Measurements from ENCODE around the gene ETDA. TPM values are rescaled to one million over a fixed set of nuclear protein-coding genes. Genes with fewer than 3 reads are reported as not detected.

Gene ETDA
- total RNA-seq, 2 experiments from 2014 or later = not detected

DNA sequence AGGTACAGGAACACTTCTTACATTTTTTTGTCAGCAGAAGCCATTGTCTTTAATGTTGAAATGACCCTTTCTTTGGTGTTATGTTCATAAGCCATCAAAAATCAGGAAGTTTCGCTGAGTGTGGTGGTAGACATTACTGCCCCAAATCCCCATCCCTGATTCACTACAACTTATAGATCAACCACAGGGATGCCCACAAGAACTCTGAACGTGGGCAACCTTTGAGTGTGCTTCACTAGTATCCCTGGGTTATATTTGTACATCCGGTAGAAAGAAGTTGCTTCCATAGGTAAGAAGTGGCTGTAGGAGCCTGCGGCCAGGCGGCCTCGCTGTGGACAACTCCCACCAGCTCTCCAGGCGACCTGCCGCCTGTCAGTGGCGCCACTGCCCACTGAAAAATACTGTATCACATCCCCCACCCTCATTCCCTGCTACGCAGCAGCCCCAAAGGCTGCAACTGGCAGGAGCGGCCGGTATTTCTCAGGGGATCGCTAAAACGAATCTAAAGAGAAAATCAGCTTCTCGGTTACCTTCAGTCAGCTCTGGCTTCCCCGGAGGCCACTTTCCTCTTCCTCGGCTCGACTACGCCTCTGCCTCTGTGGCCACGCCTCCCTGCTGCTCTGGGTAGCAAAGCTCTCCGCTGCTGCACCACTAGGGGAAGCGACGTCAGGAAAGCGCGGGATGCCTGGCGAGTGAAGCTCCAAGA, 43.5 kb downstream of the ETDA start:
- DNase-seq = peak; percentile 69
- peak overlapping the region; percentile 66 for H3K27ac Mint-ChIP-seq
- ChIA-PET CTCF (interaction anchor here (1.3 kb wide), 1 partner anchor 10 kb away, joined by 3 read pairs; no protein-coding TSS in a partner anchor), POLR2A (no interaction called here)
- peaks cover 7% of the 10 kb centered on the region for H3K9me3 Mint-ChIP-seq
- H3K27me3 Mint-ChIP-seq = no peaks in the 10 kb centered on the region
- peaks cover 16% of the 10 kb centered on the region for H3K36me3 Mint-ChIP-seq (ENCODE audit: low read depth)
- H3K4me1 Mint-ChIP-seq = peaks cover 25% of the 10 kb centered on the region
- H3K4me3 Mint-ChIP-seq = peak overlapping the region; percentile 79

DNA sequence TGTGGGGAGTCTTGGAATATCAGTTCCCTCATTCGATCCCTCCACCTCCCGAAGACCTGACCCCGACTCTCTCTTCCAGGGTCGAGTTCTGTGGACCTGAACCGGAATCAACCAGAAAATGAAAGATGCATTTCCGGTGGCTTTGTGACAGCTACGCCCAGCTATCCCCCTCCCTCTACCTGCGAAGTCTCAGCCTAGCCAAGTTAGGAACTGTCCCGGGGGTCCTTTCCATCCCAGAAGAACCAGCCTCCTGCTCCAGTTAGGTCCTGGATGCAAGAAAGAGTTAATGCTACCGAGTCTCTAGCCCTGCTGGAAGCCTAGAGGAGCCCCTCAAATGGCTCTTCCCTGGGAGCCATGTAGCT, 44.1 kb downstream of the ETDA start:
- H3K36me3 Mint-ChIP-seq (ENCODE audit: low read depth) = peaks cover 13% of the 10 kb centered on the region
- H3K9me3 Mint-ChIP-seq = peaks cover 7% of the 10 kb centered on the region
- H3K4me3 Mint-ChIP-seq = peak overlapping the region; percentile 79
- peak overlapping the region; percentile 66 for H3K27ac Mint-ChIP-seq
- no peaks in the 10 kb centered on the region for H3K27me3 Mint-ChIP-seq
- CTCF ChIA-PET = interaction anchor here (1.3 kb wide), 1 partner anchor 11 kb away, joined by 3 read pairs; no protein-coding TSS in a partner anchor
- H3K4me1 Mint-ChIP-seq = peaks cover 25% of the 10 kb centered on the region
- POLR2A ChIA-PET = no interaction called here
- DNase-seq = no peak

DNA sequence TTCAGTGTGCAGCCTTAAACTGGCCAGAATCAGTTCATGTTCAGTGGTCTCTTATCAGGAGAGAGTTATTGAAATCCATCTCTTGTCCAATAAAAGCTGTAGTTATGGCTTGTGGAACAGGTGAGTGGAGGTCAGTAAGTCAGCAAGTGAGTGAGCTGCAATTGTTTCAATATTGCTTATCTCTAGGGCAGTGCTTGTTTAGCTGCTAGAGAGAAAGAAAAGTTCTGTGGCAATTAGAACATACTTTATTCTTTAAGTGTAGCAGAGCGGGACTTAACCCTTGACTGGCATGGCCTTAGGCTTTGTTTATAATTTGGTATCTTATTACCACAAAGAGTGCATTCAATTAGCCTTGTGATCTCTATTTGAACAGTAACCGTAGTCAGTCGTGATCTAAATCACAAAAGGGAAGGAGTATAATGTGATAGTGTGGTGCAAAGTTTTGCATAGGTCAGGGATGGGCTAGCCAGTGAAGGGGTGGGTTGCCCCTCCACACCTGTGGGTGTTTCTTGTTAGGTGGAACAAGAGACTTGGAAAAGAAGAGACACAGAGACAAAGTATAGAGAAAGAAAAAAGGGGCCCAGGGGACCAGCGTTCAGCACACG, 50.5 kb downstream of the ETDA start:
- Mint-ChIP-seq H3K27ac (no peak overlapping the region), H3K9me3 (no peaks in the 10 kb centered on the region), H3K36me3 (ENCODE audit: low read depth) (no peaks in the 10 kb centered on the region), H3K4me1 (peaks cover 4% of the 10 kb centered on the region), H3K4me3 (no peak overlapping the region), H3K27me3 (no peaks in the 10 kb centered on the region)
- ChIA-PET CTCF (no interaction called here), POLR2A (no interaction called here)
- DNase-seq = no peak

Other genes with a start within 250 kb of the ETDA start
- under 1 TPM; 0.13 to 0.28 TPM for gene RTL8B, start 229.5 kb upstream of the ETDA start, total RNA-seq
- 10 to 100 TPM; 29.7 TPM for gene RTL8C, start 219.7 kb upstream of the ETDA start, total RNA-seq
- gene RTL8A, start 199.9 kb upstream of the ETDA start, total RNA-seq = 10 to 100 TPM; 14.2 to 15.3 TPM
- under 1 TPM in 1 of 2 experiments, not detected in 1; 0.15 TPM for gene SMIM10L2B, start 153.3 kb upstream of the ETDA start, total RNA-seq
- gene ETDB, start 131.5 kb upstream of the ETDA start, total RNA-seq = not detected
- gene CT55, start 80.7 kb upstream of the ETDA start, total RNA-seq = not detected
- not detected for gene ETDC, start 57.4 kb downstream of the ETDA start, total RNA-seq
- gene ZNF75D, start 92.0 kb downstream of the ETDA start, total RNA-seq = 10 to 100 TPM; 11.8 to 11.9 TPM
- gene ZNF449, start 92.7 kb downstream of the ETDA start, total RNA-seq = 1 to 10 TPM; 4.7 to 4.8 TPM
- under 1 TPM; 0.33 to 0.45 TPM for gene SMIM10L2A, start 169.9 kb downstream of the ETDA start, total RNA-seq